HG03342 (cell line): ENCODE data around the gene SLC4A9.
"Not testable (repeated sequence)": the region's sequence is repeated elsewhere in the genome, so short reads cannot be mapped to it uniquely, and the experiment has no call there.

Experiments
- ATAC-seq: cut with Tn5 transposase; IDR thresholded peaks from one replicate; pipeline ENCODE4 v1.9.1; 2021; ENCODE audit warnings: mild to moderate bottlenecking, moderate library complexity; ENCODE audit not compliant: unreplicated experiment

SLC4A9 gene

DNA sequence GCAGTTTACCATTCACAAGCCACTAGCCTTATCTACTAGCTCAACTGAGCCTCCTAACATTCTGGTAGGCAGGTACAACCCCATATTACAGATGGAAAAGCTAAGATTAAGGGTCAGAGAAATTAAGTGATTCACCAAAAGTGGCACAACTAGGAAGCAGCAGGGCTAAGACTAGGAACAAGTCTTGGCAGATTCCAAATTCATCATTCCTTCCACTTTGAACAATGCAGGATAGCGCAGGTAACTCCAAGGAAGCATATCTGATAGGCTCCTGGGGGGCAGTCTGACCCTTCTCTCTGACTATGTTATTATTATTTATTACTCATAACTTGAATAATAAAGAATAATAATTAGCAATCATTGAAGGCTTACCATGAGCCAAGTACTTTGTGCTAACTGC lies 22.1 kb upstream of the SLC4A9 start:
- no peak for ATAC-seq

DNA sequence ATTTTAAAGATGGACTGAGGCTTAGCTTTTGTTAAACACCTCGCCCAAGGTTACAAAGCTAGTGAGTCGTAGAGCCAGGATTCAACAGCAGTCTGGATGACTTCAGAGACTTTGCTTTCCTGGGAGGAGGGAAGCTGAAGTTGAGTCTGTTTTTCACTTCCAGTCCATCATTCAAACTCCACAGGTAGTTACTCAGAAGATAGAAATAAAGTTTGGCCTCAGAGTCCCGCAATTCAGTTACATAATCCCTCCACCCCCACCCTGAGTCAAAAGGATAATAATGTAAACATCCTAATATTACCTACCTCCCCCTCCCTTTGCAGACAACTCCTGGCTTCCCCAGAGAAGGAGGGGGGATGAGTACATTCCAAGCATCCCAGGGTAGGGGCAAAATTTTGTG lies 21.7 kb upstream of the SLC4A9 start:
- no peak for ATAC-seq

DNA sequence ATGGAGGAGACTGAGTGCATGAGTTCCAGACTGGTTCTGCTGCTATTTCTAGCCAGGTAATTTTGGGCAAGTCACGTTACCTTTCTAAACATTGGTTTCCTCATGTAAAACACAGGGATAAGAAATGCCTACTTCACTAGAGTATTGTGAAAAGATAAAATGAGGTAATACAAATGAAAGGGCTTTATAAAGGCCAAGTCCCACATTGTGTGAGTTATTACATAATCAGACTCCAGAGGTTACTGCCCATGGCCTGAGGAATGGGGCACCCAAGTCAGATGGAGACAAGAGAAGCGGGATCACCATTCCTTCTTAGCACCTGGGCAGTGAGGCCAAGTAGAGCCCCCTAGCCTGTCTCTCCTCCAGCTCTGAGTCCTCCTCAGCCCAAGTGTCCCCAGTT lies 21.1 kb upstream of the SLC4A9 start:
- no peak for ATAC-seq

DNA sequence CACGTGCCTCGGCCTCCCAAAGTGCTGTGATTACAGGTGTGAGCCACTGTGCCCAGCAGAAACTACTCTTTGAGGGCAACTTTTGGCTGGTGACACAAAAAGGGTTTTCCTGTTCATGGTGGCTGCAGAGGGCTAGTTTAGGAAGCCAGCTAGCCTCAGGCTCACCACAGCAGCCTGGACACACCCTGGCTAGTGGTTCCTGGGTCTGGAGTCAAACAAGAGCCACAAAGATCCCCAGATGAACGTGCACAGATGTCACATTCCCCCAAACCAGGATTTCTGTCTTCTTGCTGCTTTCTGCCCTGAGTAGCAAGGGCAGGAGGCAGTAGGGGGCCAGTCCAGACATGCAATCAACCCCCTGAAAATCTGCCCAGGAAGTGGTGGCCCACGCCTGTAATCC lies 20.4 kb upstream of the SLC4A9 start:
- ATAC-seq: no peak

DNA sequence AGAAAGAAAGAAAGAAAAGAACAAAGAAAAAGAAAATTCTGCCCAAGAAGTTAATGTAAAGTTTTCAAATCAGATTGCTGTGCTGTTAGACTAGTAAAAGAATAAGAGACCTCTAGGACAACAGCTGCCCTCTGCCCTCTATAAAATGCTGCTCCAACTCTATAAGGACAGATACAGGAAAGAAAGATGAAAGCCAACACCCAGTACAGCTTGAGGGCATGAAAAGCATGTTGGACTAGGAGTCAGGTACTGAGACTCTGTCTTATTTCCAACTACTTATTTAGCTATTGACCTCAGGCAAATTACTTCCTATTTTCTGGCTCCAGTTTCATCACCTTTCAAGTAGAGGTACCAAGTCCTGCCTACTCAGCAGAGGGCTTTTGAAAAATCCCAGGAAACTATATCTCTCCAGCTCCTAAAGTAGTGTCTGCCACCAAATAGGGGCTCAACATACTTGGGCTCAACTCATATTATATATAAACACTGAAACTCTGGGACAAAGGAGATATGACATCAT lies 19.3 kb upstream of the SLC4A9 start:
- no peak for ATAC-seq

DNA sequence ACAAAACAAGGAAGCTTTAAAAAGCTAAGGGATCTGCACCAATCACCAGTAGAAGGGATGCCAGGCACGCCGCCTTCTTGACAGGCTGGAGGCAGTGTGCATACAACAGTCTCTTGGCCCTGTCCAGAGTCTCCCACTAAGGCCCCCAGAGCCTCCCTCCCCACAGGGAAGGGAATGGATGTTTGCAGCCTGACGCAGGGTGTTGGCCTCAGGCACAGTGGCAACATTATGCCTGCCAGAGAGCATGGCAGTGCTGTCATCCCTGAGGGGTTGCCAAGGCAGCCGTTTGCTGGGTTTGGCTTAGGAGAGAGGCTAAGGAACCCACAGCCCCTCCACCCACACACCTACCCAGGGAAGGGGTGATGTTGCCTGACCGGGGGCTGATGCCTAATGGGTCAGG lies 18.4 kb upstream of the SLC4A9 start:
- no peak for ATAC-seq

DNA sequence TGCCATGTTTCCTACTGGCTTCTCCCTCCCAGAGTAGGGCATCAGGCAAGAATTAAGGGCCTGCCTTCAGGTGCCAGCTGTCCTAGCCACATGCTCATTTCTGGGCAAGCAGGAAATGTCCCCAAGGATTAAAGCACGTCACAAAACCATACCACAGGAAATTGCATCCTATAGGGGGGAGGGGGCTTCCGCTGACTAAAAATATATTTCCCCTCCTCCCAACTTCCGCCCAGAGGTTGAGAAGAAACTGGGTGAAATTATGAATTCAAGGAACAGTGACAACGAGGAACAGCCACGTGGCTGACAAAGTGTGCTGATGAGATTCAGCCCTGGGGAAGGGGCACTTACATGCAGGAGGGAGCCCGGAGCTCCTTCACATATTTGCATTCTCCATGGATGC lies 17.7 kb upstream of the SLC4A9 start:
- ATAC-seq: no peak

DNA sequence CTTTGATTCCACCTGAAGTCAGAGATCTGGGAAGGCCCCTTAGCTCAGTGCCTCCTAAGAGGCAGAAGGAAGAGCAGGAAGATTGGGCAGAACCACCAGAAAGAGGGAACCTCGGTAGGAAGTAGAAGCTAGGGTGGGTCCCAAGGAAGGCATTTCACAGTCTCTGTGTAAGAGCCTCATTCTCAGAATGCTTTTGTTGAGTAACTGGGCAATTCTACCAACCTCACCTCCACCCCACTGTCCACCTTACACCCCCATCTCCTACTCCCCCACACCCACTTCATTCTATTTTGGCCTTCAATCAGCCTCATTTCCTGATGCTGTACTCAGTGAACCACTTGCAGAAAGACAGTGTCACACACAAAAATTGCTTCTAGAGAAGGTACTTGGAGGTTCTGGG lies 17.1 kb upstream of the SLC4A9 start:
- no peak for ATAC-seq

DNA sequence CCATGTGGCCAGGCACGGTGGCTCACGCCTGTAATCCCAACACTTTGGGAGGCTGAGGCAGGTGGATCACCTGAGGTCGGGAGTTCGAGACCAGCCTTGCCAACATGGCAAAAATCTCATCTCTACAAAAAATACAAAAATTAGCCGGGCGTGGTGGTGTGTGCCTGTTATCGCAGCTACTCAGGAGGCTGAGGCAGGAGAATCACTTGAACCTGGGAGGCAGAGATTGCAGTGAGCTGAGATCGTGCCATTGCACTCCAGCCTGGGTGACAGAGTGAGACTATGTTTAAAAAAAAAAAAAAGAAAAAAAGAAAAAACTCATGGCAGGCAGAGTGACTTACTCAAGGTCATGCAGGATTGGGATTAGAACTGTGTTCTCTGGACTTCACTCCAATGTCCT lies 16.1 kb upstream of the SLC4A9 start:
- not testable (repeated sequence) for ATAC-seq

DNA sequence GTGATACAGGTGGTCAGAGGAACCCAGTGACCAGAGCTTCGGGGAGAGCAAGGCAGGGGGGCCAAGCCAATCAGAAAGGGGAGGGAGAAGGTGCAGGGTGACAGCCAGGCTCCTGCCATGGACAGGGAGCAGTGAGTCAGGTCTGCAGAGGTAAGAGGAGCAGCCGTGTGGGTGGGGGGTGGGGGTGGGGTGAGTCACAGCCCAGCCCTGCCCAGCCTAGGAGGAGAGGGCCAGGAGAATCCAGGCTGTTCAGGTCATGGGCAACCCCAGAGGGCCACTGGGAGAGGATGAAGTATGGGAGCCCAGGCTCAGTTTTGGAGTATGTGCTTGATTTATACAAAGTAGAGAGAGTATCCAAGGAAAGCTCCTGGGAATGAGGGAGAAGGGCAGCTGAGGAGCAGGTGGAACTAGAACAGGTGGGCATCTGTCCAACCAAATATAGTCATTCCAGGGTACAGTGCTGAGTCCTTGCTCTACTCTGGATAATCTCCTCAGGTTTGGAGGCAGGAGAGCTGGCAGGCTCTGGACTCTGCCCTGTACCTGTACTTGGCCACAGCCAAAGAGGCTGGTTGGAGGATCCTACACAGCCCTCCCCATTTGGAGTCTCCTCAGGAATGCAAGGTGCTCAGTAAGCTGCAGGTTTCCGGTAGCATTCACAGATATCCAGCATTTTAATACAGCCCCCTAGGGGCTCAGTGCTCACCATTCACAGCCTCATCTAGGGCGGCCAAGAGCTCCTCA lies 15.1 kb upstream of the SLC4A9 start:
- no peak for ATAC-seq

DNA sequence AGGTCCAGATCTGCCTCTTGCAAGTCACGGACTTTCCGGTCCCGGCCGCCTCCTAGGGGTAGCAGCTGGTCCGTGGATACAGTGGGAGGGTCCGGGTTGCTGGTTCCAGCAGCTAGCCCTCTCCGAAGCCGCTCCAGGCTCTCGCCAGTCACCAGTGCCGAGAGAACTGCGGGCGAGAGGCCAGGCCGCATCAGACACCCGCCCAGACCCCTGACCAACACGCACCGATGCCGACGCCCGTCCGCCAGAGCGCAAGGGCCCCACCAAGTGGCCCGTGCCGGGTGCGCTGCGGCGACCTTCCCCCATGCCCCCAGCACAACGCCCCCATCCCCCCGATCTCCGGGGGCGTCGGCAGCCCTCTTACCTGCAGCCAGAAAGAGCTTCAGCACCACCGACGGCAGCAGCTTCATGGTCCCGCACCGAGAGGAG lies 14.1 kb upstream of the SLC4A9 start:
- peak; percentile 7 for ATAC-seq

DNA sequence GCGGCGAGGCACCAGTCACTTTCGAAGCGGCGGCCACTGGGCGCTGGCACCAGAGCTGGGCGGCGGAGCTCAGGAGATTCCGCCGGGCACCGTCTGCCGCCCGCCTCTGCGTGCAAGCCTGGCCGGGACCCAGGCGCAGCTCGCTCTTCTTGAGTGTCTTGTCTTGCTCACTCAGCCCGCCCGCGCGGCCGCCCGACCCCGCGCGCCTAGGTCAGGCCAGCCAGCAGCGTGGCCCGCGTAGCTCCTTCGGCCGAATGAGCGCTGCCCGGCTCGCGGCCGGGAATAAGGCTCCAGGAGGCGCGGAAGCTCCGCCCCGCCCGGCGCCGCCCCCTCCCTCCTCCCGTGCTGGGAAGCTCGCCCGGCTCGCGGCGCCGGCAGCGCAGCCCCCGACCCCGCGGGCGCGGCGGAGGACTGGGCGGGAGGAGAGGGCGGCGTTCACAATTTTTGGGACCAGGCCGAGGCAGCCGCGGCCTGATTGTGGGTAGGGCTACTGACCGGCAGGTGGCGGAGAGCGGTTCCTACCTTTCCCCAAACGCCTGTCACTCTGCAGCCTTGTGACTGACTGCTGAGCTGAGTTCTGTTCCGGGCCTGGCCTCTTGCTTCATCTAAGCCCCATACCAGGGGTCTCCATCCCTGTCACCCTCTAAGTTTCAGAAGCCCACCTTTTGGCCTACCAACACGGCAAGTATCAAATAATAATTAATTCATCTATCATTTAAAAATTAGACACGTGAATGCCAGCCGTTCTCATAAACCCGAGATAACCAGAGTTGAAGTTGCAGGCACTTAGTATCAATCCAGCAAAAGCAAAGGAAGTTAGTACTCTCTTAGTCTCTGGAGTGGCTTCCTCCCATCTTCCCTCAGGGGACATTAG lies 13.4 kb upstream of the SLC4A9 start, which contains the start of gene HBEGF:
Gene HBEGF (minus strand): TSS at position 256 of the 874 bp plus-strand sequence. CDS start 275 bp downstream, outside the sequence.
- peak; percentile 83 for ATAC-seq

DNA sequence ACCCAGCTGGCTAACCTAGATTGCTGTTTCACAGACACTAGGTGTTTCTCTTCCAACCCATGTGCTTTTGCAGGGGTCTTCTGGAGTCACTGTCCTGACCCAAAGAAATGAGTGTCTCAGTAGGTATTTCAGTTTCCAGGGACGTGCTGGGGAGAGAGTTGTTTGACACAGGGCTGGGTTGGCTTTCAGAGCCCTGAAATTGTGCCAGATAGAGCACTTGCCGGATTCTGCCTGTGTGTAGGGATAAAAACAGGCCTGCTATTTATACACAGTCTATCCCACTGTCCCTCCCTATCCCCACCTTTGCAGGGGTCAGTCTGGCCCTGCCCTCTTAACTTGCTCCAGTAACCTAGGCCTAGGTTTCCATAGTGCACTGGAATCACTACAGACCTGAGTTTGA lies 12.6 kb upstream of the SLC4A9 start:
- no peak for ATAC-seq

DNA sequence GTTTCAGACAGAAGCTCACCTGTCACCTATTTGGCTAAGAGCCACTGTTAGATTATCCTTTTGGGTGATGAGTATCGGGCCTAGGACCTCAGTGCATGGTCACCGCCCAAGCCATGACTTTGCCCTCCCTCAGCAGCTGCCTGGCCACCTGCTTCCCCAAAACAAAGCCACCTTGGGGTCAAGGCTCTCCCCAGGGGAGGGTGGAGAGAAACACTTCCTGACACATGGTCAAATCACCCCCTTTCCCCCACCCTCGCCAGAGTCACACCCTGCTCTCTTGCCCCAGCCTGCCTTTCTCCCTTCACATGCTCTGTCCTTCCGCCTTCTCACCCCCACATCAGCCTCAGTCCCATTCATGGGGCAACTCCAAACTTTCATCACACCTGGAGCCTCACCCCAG lies 11.9 kb upstream of the SLC4A9 start:
- ATAC-seq: no peak

DNA sequence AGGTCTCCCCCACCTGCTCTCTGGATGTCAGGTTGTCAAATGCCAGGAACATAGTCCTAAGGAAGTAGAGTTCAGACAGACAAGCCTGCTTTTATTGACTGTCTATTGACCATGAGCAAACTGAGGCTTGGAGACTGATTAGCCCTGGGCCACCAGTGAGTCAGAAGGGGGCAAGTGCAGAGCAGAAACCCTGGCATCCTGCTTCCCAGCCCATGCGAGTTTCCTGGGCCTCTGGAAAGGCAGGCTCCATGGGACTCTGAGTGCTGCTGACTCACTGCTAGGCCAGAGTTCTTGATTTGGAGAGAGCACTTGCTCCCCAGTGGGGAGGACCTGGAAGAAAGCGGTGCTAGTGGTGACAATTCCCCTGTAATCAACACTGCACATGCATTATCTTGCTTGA lies 10.8 kb upstream of the SLC4A9 start:
- ATAC-seq: no peak

DNA sequence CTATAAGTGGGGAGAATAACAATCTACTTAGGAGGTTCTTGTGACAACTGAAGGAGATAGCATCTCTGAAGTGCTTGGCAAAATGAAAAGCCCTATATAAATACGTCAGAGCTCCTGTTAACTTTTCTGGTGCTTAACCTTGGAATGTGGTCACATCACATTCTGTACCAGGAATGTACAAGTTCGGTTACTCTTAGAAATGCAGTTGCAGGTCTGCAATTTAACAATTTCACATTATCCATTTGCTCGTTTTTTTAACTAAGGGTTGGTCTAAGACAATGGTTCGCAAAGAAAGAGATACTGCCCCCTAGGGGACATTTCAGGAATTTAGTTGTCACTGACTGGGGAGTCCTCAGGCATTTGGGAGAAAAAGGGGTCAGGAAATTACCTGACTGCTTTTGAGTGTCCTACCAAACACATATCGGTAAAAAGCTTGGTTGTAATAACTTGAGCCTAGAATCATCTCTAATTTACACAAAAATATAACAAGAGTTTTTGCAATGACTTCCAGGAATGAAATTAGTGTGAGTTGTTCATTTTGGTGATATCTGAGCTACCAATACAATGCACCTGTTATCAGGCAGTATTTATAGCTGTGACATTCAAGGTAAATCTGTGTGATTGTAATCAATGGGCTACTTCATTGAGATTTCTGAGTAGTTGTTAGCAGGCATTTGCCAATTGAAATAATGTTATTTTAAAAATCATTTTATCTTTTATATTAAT lies 8.2 kb upstream of the SLC4A9 start:
- peak; percentile 55 for ATAC-seq

DNA sequence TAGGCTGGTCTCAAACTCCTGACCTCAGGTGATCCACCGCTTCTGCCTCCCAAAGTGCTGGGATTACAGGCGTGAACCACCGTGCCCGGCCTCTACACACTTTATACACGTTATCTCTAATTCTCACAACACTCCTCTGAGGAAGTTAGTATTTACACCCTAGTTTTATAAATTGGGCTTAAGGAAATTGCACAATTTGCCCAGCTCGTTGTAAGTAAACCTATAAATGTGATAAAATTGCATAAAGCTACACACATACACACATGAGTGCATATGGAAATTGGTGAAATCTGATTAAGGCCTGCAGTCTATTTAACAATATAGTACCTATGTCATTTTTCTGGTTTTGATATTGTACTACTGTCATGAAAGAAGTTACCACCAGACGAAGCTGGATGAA lies 4.4 kb upstream of the SLC4A9 start:
- ATAC-seq: no peak

DNA sequence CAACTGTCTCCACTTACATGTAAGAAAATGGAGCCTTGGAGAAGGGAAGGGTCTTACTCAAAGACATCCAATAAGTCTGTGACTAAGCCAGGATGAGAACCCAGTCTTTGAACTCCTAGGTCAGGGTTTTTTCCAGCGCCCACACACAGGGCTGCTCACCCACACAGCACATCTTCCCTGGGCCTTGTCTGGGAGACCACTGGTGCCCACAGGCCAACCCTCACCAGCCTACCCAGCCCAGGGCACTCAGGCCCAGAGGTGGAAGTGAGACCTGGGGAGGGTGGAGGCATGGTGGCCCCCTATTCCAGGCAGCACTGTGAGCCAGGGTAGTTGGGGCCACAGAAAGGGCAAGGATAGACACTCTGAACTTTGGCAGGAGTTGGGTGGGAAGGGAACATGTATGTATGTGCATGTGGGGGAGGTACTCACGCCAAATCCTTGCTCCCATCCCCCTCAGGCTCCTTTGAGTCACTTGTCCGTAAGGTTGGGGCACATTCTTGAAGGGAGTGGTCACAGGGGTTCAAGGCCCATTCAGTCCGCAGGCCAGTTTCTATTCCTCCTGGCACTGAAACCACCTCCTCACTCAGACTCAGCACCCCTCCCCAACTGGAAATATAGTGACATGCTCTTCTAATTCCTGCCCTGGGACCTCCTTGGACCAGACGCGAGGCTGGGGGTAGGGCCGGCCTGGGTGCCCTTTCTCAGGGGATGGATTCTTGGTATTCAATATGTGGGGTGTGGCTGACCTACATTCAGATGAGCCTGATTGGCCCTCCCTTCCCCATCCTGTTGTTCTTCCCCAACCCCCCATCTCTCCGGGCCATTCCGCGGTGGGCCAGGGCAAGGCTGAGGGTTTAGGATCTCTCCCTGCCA lies 2.9 kb upstream of the SLC4A9 start:
- peak; percentile 20 for ATAC-seq

DNA sequence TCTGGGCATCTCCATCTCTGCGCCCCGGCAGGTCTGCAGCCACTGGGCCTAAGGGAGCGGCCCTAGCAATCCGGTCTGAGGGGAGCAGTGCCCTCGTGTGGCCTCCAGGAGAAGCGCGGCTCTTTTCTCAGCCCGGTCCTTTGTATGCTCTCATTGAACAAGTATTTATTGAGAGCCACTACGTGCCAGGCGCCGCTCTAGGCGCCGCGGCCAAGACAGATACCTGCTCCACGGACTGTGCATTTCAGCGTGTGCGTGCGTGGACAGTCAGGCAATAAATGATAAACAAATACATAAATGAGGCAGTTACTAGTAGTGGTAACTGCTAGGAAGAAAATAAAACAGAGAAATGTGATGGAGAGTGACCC lies 2.3 kb upstream of the SLC4A9 start:
- ATAC-seq: peak; percentile 96

DNA sequence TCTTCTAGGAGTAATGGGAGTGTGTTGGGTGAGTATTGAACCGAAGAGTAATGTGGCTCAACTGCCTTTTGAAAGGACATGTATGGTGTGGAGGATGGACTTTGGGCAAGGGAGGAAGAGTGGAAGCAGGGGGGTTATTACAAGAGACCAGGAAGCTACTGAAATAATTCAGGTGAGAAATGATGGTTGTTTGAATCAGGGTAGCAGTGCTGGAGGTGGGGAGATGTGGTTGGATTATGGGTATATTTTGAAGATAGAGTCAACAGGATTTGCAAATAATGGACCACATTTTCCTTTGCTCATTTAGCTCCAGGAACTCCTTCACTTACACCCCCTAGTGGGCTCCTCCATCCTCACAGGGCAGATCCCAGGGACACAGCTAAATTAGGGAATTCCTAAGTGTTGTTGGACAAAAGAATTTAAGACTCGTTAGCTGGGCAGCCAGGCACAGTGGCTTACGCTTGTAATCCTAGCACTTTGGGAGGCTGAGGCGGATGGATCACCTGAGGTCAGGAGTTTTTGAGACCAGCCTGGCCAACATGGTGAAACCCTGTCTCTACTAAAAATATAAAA lies 1.2 kb upstream of the SLC4A9 start:
- ATAC-seq: no peak
